GM12878 (cell line): Measurements from ENCODE around the gene LYZL1. TPM values are rescaled to one million over a fixed set of nuclear protein-coding genes. Genes with fewer than 3 reads are reported as not detected.

Source experiments
- ATAC-seq: fragments of 200-7000 bp; cut with Tn5 transposase; 3 replicates; pipeline ENCODE4 v1.9.1; 2020; ENCODE audit warnings: mild to moderate bottlenecking, moderate library complexity
- BruUV-seq: library from RNA; stranded (reverse); fragments of 400-500 nt; replicated peaks from 2 replicates; lab custom pipeline; 2021; lab: Mats Ljungman, UMichigan
- CTCF ChIA-PET: fragments of 300-600 bp; sonication (Branson Sonifier 250); formaldehyde crosslinking; extraction: SDS; loops from one replicate; lab custom pipeline; 2021; ENCODE audit warnings: inconsistent platforms; lab: Yijun Ruan, JAX
- POLR2A ChIA-PET: fragments of 350-600 bp; formaldehyde crosslinking; extraction: SDS; loops from one replicate; lab custom pipeline; 2021; ENCODE audit warnings: inconsistent platforms; lab: Charles Lee
- RAD21 ChIA-PET: fragments of 300-600 bp; sonication (Branson Sonifier 250); formaldehyde crosslinking; loops from one replicate; lab custom pipeline; 2023; ENCODE audit warnings: antibody characterized with exemption; ENCODE audit not compliant: unreplicated experiment; lab: Charles Lee
- SMC1A ChIA-PET: fragments of 300-600 bp; sonication (Branson Sonifier 250); formaldehyde crosslinking; loops from one replicate; lab custom pipeline; 2023; ENCODE audit not compliant: unreplicated experiment, uncharacterized antibody; lab: Charles Lee
- DNase-seq: peaks from one replicate; pipeline ENCODE4 v3.0.0-alpha.2; 2011; ENCODE audit warnings: low read depth, low spot score
- FAIRE-seq: peaks from 3 replicates; lab custom pipeline; 2011; peaks lifted over from hg19 to GRCh38; lab: Jason Lieb, UNC
- H2AFZ ChIP-seq: 2 replicates; pipeline ENCODE4 v1.6.0; 2011; ENCODE audit warnings: low read depth, low read length, control low read depth; ENCODE audit not compliant: control insufficient read depth
- H3K27ac ChIP-seq: 2 replicates; pipeline ENCODE4 v1.5.1; 2011; ENCODE audit warnings: control low read depth; ENCODE audit not compliant: control insufficient read depth, insufficient read depth
- H3K27me3 ChIP-seq, 2 experiments: replicated peaks in 1 of 2; 2 replicates each; pipeline versions ENCODE4 v1.6.0 to v1.6.1; 2011; ENCODE audit warnings: low read length in 1 of 2; ENCODE audit not compliant: control insufficient read depth in 2 of 2, insufficient read depth in 2 of 2
- H3K36me3 ChIP-seq, 2 experiments: 2 replicates each; pipeline ENCODE4 v1.5.1; 2011; ENCODE audit warnings: low read length in 1 of 2; ENCODE audit not compliant: control insufficient read depth in 2 of 2, insufficient read depth in 2 of 2
- H3K4me1 ChIP-seq: 2 replicates; pipeline ENCODE4 v1.6.1; 2011; ENCODE audit warnings: mild to moderate bottlenecking, low read length, moderate library complexity, mixed read lengths; ENCODE audit not compliant: control insufficient read depth, insufficient read depth
- H3K4me2 ChIP-seq: 2 replicates; pipeline ENCODE4 v1.6.0; 2011; ENCODE audit warnings: control low read depth; ENCODE audit not compliant: control insufficient read depth, insufficient read depth
- H3K4me3 ChIP-seq: fragments of 200-600 bp; sonication (generic); 2 replicates; pipeline ENCODE4 v1.5.1; 2016
- H3K79me2 ChIP-seq: 2 replicates; pipeline ENCODE4 v1.6.0; 2011; ENCODE audit warnings: low read length; ENCODE audit not compliant: control insufficient read depth, insufficient read depth
- H3K9ac ChIP-seq: 2 replicates; pipeline ENCODE4 v1.8.0; 2011; ENCODE audit warnings: low read length, control low read depth, mixed read lengths; ENCODE audit not compliant: control insufficient read depth, insufficient read depth
- H3K9me3 ChIP-seq: replicated peaks from 3 replicates; pipeline ENCODE4 v1.5.1; 2011; ENCODE audit warnings: mild to moderate bottlenecking, low read length; ENCODE audit not compliant: control insufficient read depth, insufficient read depth
- H4K20me1 ChIP-seq: 2 replicates; pipeline ENCODE4 v1.6.0; 2011; ENCODE audit not compliant: control insufficient read depth, insufficient read depth
- CBFB ChIP-seq: IDR thresholded peaks from 2 replicates; pipeline ENCODE4 v1.6.1; 2016; ENCODE audit warnings: antibody characterized with exemption, low read depth
- FOS ChIP-seq: IDR thresholded peaks from 3 replicates; pipeline ENCODE4 v1.6.1; 2011; ENCODE audit warnings: borderline replicate concordance; ENCODE audit not compliant: insufficient read length; ENCODE audit errors: extremely low read depth
- NR2C1 ChIP-seq: fragments of 450-650 bp; IDR thresholded peaks from 2 replicates; pipeline ENCODE4 v1.6.1; 2017; ENCODE audit warnings: antibody characterized with exemption, mild to moderate bottlenecking, moderate library complexity
- PAX5 ChIP-seq: IDR thresholded peaks from 2 replicates; pipeline ENCODE4 v1.6.1; 2011; ENCODE audit warnings: low read depth, low read length, borderline replicate concordance
- SIN3A ChIP-seq: IDR thresholded peaks from 2 replicates; pipeline ENCODE4 v1.6.1; 2012; ENCODE audit warnings: low read depth, low read length, improper control_type of control experiment
- SMAD1 ChIP-seq: fragments of 450-650 bp; IDR thresholded peaks from 2 replicates; pipeline ENCODE4 v1.6.1; 2018; ENCODE audit warnings: mild to moderate bottlenecking, low read depth; ENCODE audit not compliant: partially characterized antibody
- WGBS: methylation state at CpG from one replicate; pipeline ENCODE4 v1.1.6; 2016; ENCODE audit warnings: low lambda C conversion rate; ENCODE audit not compliant: insufficient replicate concordance, insufficient coverage; ENCODE audit errors: missing lambda C conversion rate; 5-methylcytosine and 5-hydroxymethylcytosine counted together
- in situ Hi-C: fragments of 300-500 bp; cut with MboI; formaldehyde crosslinking; loops from 9 replicates; pipeline ENCODE4 v1.14.3; 2018; ENCODE audit warnings: mixed read lengths
- intact Hi-C: fragments of 100-400 bp; cut with micrococcal nuclease; formaldehyde crosslinking; loops from one replicate; pipeline ENCODE4 v1.14.2; 2022; ENCODE audit not compliant: unreplicated experiment
- polyA plus RNA-seq, 11 experiments: library from polyadenylated mRNA; depleted of rRNA in 4 of 11; unstranded in 6 of 11; stranded (reverse) in 5 of 11; fragments of >200 nt; fragmentation: Nextera tagmentation in 4 of 11; fragmentation: Illumina TruSeq in 1 of 11; extraction: Ambion mirVana in 4 of 11; extraction: Trizol in 1 of 11; gene quantifications; 1 replicate in 1 of 11; 2 replicates in 10 of 11; pipeline versions ENCODE4 v1.2.1 to v1.2.3, GENCODE V29; 2011 to 2016; ENCODE audit warnings: inconsistent platforms in 2 of 11, missing spikeins in 2 of 11, low read depth in 1 of 11
- total RNA-seq, 4 experiments: library from RNA; depleted of rRNA in 3 of 4; stranded (reverse); fragments of >200 nt in 3 of 4; fragmentation: Illumina TruSeq in 1 of 4; extraction: Trizol in 1 of 4; gene quantifications; 2 replicates each; pipeline versions ENCODE4 v1.2.1 to v1.2.3, GENCODE V29; 2013 to 2021
- TF ChIP-seq, protein P1 (sequence below): fragments of 450-650 bp; IDR thresholded peaks from 2 replicates; pipeline ENCODE4 v1.6.1; 2016; ENCODE audit warnings: mild to moderate bottlenecking, moderate library complexity, borderline replicate concordance
- TF ChIP-seq, protein P2 (sequence below): fragments of 450-650 bp; IDR thresholded peaks from 2 replicates; pipeline ENCODE4 v1.6.1; 2014; ENCODE audit warnings: mild to moderate bottlenecking
- TF ChIP-seq, protein P3 (sequence below), 3 experiments: IDR thresholded peaks in 2 of 3; conservative IDR thresholded peaks in 1 of 3; 2 replicates each; pipeline ENCODE4 v1.5.1; 2011; ENCODE audit warnings: low read depth in 3 of 3, low read length in 3 of 3, mild to moderate bottlenecking in 3 of 3, control low read depth in 2 of 3, moderate library complexity in 2 of 3, inconsistent platforms in 1 of 3, mixed read lengths in 1 of 3; ENCODE audit not compliant: control insufficient read depth in 2 of 3, insufficient read depth in 1 of 3; ENCODE audit errors: extremely low read depth in 1 of 3

The LYZL1 gene
- total and polyA plus RNA-seq, 10 of the 15 experiments (the other 5 are each of a cell fraction or from before 2014, with no cell fraction given), result not detected

DNA sequence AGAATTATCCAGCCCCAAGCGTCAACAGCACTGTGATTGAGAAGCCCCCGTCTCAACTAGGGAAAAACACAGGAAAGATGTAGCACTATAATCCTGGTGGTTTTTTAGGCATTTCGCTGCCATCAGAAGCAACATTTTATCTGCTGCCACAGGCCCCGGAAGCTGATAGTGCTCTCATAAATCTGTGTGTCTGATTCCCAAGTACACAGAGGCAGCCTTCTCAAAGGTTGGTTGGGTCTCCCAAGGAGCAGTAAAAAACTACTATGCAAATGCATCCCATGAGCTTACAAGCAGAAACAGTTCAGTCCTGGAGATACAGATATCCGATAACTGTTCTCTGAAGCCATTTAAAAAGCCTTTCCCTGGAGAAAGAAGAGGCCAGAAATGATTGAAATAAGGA lies 45.8 kb upstream of the LYZL1 start (continued):
- TF ChIP-seq, protein P1, sequence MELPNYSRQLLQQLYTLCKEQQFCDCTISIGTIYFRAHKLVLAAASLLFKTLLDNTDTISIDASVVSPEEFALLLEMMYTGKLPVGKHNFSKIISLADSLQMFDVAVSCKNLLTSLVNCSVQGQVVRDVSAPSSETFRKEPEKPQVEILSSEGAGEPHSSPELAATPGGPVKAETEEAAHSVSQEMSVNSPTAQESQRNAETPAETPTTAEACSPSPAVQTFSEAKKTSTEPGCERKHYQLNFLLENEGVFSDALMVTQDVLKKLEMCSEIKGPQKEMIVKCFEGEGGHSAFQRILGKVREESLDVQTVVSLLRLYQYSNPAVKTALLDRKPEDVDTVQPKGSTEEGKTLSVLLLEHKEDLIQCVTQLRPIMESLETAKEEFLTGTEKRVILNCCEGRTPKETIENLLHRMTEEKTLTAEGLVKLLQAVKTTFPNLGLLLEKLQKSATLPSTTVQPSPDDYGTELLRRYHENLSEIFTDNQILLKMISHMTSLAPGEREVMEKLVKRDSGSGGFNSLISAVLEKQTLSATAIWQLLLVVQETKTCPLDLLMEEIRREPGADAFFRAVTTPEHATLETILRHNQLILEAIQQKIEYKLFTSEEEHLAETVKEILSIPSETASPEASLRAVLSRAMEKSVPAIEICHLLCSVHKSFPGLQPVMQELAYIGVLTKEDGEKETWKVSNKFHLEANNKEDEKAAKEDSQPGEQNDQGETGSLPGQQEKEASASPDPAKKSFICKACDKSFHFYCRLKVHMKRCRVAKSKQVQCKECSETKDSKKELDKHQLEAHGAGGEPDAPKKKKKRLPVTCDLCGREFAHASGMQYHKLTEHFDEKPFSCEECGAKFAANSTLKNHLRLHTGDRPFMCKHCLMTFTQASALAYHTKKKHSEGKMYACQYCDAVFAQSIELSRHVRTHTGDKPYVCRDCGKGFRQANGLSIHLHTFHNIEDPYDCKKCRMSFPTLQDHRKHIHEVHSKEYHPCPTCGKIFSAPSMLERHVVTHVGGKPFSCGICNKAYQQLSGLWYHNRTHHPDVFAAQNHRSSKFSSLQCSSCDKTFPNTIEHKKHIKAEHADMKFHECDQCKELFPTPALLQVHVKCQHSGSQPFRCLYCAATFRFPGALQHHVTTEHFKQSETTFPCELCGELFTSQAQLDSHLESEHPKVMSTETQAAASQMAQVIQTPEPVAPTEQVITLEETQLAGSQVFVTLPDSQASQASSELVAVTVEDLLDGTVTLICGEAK, result no peak
- no peak for TF ChIP-seq CBFB
- TF ChIP-seq SIN3A, result no peak
- TF ChIP-seq NR2C1, result no peak
- TF ChIP-seq, protein P2, sequence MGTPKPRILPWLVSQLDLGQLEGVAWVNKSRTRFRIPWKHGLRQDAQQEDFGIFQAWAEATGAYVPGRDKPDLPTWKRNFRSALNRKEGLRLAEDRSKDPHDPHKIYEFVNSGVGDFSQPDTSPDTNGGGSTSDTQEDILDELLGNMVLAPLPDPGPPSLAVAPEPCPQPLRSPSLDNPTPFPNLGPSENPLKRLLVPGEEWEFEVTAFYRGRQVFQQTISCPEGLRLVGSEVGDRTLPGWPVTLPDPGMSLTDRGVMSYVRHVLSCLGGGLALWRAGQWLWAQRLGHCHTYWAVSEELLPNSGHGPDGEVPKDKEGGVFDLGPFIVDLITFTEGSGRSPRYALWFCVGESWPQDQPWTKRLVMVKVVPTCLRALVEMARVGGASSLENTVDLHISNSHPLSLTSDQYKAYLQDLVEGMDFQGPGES, result no peak
- no peak for TF ChIP-seq FOS
- no peak for TF ChIP-seq SMAD1

DNA sequence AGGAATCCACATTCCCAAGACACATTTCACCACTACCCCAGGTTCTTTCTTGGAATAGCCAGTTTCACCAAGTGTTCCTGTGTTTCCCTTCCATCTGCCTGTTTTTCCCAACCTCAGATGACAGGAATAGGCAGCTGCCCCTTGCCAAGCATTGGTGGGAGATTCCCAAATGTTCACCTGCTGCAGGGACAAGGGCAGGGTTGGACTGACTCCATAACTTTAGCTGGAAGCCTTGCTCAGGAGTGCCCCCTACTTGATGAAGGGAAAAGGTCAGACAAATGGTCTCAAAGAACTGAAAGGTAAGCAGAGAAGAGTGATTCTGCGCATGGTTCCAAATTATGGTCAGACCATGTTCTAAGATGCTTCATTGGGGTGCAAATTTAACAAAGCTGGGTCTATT lies 45.1 kb upstream of the LYZL1 start:
- Histone ChIP-seq H3K4me2 (no peak overlapping the region), H3K4me1 (no peaks in the 10 kb centered on the region), H3K9ac (no peak overlapping the region), H4K20me1 (no peaks in the 10 kb centered on the region), H2AFZ (no peak overlapping the region), H3K9me3 (no peaks in the 10 kb centered on the region), H3K36me3 (no peaks in the 10 kb centered on the region), H3K27me3 (no peaks in the 10 kb centered on the region), H3K79me2 (no peaks in the 10 kb centered on the region), H3K27ac (no peak overlapping the region), H3K4me3 (no peak overlapping the region)
- intact Hi-C loops, result no loop called here
- in situ Hi-C loops, result no loop called here
- ATAC-seq (no peak), FAIRE-seq (no peak), DNase-seq (no peak)
- CTCF ChIA-PET, result interaction anchor here (0.9 to 1.7 kb wide), 2 partner anchors 12 to 580 kb away, joined by 3 read pairs; no protein-coding TSS in a partner anchor
- SMC1A ChIA-PET, result interaction anchor here (1.5 kb wide), 1 partner anchor 61 kb away, joined by 4 read pairs; no protein-coding TSS in a partner anchor
- RAD21 ChIA-PET, result no interaction called here
- POLR2A ChIA-PET, result interaction anchor here (0.6 kb wide), 1 partner anchor 673 kb away, joined by 3 read pairs; no protein-coding TSS in a partner anchor
- no peak for TF ChIP-seq PAX5
- TF ChIP-seq, protein P3, sequence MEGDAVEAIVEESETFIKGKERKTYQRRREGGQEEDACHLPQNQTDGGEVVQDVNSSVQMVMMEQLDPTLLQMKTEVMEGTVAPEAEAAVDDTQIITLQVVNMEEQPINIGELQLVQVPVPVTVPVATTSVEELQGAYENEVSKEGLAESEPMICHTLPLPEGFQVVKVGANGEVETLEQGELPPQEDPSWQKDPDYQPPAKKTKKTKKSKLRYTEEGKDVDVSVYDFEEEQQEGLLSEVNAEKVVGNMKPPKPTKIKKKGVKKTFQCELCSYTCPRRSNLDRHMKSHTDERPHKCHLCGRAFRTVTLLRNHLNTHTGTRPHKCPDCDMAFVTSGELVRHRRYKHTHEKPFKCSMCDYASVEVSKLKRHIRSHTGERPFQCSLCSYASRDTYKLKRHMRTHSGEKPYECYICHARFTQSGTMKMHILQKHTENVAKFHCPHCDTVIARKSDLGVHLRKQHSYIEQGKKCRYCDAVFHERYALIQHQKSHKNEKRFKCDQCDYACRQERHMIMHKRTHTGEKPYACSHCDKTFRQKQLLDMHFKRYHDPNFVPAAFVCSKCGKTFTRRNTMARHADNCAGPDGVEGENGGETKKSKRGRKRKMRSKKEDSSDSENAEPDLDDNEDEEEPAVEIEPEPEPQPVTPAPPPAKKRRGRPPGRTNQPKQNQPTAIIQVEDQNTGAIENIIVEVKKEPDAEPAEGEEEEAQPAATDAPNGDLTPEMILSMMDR (IDR thresholded peaks at IDR 0.05 in 2 of 3, conservative IDR thresholded peaks at IDR 0.05 in 1 of 3; ENCODE audit: control insufficient read depth in 2 of 3, extremely low read depth in 1 of 3, insufficient read depth in 1 of 3, low read depth in 3 of 3, low read length in 3 of 3), result peak in 2 of 3 experiments; percentile 20 to 25; a peak in 3 of 6 replicates
- 100% methylated on average over 1 of the region's 1 CpG for WGBS
- no TSS peak for BruUV-seq
